ENCODE data around the gene NCF4. TPM values are rescaled to one million over a fixed set of nuclear protein-coding genes. Genes with fewer than 3 reads are reported as not detected.

The NCF4 gene
- total RNA-seq, 1 experiment from 2014 or later, result not detected

DNA sequence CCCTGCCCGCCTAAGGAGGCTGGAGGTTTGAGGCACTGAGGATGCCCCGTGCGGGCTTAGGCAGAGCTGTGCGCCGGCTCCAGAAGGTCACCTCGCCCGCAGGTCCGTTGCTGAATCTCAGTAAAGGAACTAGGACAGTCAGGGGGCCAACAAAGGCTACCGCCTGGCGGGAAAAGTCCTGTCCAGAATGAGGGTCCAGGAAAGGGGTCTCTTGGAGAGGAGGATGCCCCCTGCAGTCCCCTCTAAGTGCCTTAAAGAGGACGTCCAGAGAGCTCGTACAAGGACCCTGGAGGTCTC is 44.5 kb upstream of the NCF4 start:
- peaks cover 25% of the 10 kb centered on the region for H3K27me3 ChIP-seq (ENCODE audit: insufficient read depth, low read length)
- DNase-seq, result peak; percentile 46

More for the DNA sequence above, 44.5 kb upstream of the NCF4 start:
- Histone ChIP-seq H3K79me1 (ENCODE audit: insufficient read depth, low read depth, low read length, poor library complexity, severe bottlenecking) (no peaks in the 10 kb centered on the region), H3K14ac (ENCODE audit: insufficient read depth, low read length) (no peak overlapping the region), H2BK15ac (ENCODE audit: low read depth, low read length) (no peak overlapping the region), H3K4me1 (ENCODE audit: insufficient read depth, low read length) (peaks cover 2% of the 10 kb centered on the region; the same call in 1 of the 2 replicates), H4K20me1 (ENCODE audit: control insufficient read depth, insufficient read depth, insufficient read length) (no peaks in the 10 kb centered on the region), H4K91ac (ENCODE audit: insufficient read length, low read depth, low read length) (no peak overlapping the region), H3K9me3 (ENCODE audit: control insufficient read depth, low read depth, low read length) (no peaks in the 10 kb centered on the region), H3K79me2 (ENCODE audit: insufficient read depth, low read length) (no peaks in the 10 kb centered on the region), H2BK5ac (ENCODE audit: insufficient read length, low read length) (no peak overlapping the region), H3K4me2 (ENCODE audit: insufficient read depth, insufficient read length, low read length) (peak overlapping the region; percentile 72), H3K18ac (ENCODE audit: insufficient read length, low read depth, low read length) (no peak overlapping the region), H3K27ac (ENCODE audit: insufficient read length, low read depth, low read length) (no peak overlapping the region), H2BK12ac (ENCODE audit: insufficient read length, low read depth, low read length) (no peak overlapping the region), H3K9ac (ENCODE audit: extremely low read depth, insufficient read length, low read length) (no peak overlapping the region), H4K8ac (replicated peaks; ENCODE audit: insufficient read length, low read depth, low read length) (no peak overlapping the region), H3K23me2 (ENCODE audit: insufficient read length, low read depth, low read length, poor library complexity, severe bottlenecking) (peaks cover 14% of the 10 kb centered on the region), H3K23ac (ENCODE audit: insufficient read length, low read depth, low read length) (no peak overlapping the region), H2AFZ (ENCODE audit: low read length) (no peak overlapping the region), H2AK5ac (ENCODE audit: insufficient read length, low read length) (no peak overlapping the region), H2BK120ac (ENCODE audit: low read depth, low read length, poor library complexity, severe bottlenecking) (no peak overlapping the region), H3T11ph (ENCODE audit: low read length) (no peak overlapping the region), H3K4ac (ENCODE audit: low read depth, low read length) (no peak overlapping the region), H4K5ac (ENCODE audit: insufficient read length, low read depth, low read length) (no peak overlapping the region), H2BK20ac (ENCODE audit: low read depth, low read length, poor library complexity, severe bottlenecking) (no peak overlapping the region), H3K56ac (ENCODE audit: insufficient read length, low read depth, low read length) (no peak overlapping the region)
- H3K9me3 Mint-ChIP-seq, result no peaks in the 10 kb centered on the region
- no peak overlapping the region for H3K27ac Mint-ChIP-seq
- TF ChIP-seq, protein P1, sequence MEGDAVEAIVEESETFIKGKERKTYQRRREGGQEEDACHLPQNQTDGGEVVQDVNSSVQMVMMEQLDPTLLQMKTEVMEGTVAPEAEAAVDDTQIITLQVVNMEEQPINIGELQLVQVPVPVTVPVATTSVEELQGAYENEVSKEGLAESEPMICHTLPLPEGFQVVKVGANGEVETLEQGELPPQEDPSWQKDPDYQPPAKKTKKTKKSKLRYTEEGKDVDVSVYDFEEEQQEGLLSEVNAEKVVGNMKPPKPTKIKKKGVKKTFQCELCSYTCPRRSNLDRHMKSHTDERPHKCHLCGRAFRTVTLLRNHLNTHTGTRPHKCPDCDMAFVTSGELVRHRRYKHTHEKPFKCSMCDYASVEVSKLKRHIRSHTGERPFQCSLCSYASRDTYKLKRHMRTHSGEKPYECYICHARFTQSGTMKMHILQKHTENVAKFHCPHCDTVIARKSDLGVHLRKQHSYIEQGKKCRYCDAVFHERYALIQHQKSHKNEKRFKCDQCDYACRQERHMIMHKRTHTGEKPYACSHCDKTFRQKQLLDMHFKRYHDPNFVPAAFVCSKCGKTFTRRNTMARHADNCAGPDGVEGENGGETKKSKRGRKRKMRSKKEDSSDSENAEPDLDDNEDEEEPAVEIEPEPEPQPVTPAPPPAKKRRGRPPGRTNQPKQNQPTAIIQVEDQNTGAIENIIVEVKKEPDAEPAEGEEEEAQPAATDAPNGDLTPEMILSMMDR (conservative IDR thresholded peaks at IDR 0.05), result no peak
- no CpG with 5 or more reads among the region's 12 CpGs for WGBS (ENCODE audit: extremely low coverage, insufficient read length, low lambda C conversion rate)
- H3K27me3 Mint-ChIP-seq (ENCODE audit: low read depth), result peaks cover 91% of the 10 kb centered on the region
- H3K4me3 Mint-ChIP-seq, result peak overlapping the region; percentile 55 to 77
- H3K4me1 Mint-ChIP-seq, result peaks cover 23 to 44% of the 10 kb centered on the region in 2 experiments
- H3K36me3 Mint-ChIP-seq (ENCODE audit: insufficient read depth in 1 of 3, low read depth in 3 of 3), result no peaks in the 10 kb centered on the region; a peak in 1 of 7 replicates
